ENCODE measurements around the gene GALNT4.

- TF ChIP-seq EP300 (IDR thresholded peaks at IDR 0.05; ENCODE audit: borderline replicate concordance in 1 of 2, control insufficient read depth in 1 of 2, low read depth in 2 of 2, low read length in 2 of 2), result no peak
- TF ChIP-seq MLLT1 (IDR thresholded peaks at IDR 0.05), result peak; percentile 94
- no peak for TF ChIP-seq BRCA1 (IDR thresholded peaks at IDR 0.05; ENCODE audit: low read depth, low read length)
- TF ChIP-seq SMC3 (IDR thresholded peaks at IDR 0.05; ENCODE audit: borderline replicate concordance, low read length), result no peak
- TF ChIP-seq CHD1 (IDR thresholded peaks at IDR 0.05; ENCODE audit: low read depth, low read length), result no peak
- no peak for TF ChIP-seq MEF2B (IDR thresholded peaks at IDR 0.05; ENCODE audit: partially characterized antibody, poor library complexity, severe bottlenecking)
- TF ChIP-seq JUND (IDR thresholded peaks at IDR 0.05; ENCODE audit: low read depth, low read length), result no peak
- TF ChIP-seq NBN (IDR thresholded peaks at IDR 0.05), result no peak
- no peak for TF ChIP-seq NFIC (IDR thresholded peaks at IDR 0.05; ENCODE audit: low read depth, low read length)
- no peak for TF ChIP-seq ATF3 (IDR thresholded peaks at IDR 0.05; ENCODE audit: borderline replicate concordance, extremely low read depth, low read depth, low read length)
- no peak for TF ChIP-seq BACH1 (IDR thresholded peaks at IDR 0.05; ENCODE audit: borderline replicate concordance)
- no peak for TF ChIP-seq FOXM1 (IDR thresholded peaks at IDR 0.05; ENCODE audit: low read depth, low read length)
- no peak for TF ChIP-seq FOXK2 (IDR thresholded peaks at IDR 0.05)
Observed at GRCh38 chr12:89523843-89524540, 604 bp downstream of the GALNT4 start.
